ENCODE data around the gene CENPT.

The CENPT gene, protein sequence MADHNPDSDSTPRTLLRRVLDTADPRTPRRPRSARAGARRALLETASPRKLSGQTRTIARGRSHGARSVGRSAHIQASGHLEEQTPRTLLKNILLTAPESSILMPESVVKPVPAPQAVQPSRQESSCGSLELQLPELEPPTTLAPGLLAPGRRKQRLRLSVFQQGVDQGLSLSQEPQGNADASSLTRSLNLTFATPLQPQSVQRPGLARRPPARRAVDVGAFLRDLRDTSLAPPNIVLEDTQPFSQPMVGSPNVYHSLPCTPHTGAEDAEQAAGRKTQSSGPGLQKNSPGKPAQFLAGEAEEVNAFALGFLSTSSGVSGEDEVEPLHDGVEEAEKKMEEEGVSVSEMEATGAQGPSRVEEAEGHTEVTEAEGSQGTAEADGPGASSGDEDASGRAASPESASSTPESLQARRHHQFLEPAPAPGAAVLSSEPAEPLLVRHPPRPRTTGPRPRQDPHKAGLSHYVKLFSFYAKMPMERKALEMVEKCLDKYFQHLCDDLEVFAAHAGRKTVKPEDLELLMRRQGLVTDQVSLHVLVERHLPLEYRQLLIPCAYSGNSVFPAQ

DNA sequence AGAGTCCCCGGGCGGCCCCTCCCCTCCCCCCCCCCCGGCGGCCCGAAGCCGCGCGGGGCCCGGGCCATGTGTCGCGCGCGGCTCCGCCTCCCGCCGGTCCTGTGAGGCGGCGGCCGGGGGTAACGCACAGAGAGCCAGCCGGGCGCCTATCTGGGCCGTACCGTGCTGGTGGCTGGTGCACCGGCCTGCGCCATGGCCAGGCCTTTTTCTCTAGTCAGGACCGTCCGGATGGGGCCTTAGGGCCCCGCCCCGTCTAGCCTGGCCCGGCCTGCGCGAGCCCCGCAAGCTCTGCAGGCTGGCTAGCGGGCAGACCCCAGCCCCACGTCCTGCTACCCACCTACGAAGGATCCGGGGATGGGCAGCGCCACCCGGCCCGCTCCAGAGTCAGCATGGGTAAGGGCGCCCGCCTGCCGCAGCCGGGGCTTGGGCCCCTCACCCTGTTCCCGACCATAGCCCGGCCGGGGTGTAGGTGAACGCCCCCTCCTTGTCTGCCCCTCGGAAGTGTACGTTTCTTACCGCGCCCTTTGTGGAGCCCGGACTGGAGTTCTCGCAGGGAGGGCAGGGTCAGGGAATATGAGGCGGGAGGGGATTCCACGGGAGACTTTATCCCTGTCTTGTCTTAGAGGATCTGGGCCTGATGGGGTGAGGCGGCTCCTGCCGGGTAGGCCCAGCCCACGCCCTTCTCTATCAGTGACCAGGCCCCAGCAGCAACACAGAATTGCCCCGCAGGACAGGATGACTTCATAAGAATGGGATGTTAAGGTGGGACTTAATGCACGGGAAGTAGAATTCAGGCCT, at the start of gene CENPT:
Gene CENPT (minus strand): TSS at position 630 of the 798 bp plus-strand sequence. CDS start 13,834 bp downstream, outside the sequence.
- peak within 1 kb of the TSS; percentile 93 for H3K4me3 ChIP-seq (ENCODE audit: low read depth, low read length)
- TF ChIP-seq, protein P1, sequence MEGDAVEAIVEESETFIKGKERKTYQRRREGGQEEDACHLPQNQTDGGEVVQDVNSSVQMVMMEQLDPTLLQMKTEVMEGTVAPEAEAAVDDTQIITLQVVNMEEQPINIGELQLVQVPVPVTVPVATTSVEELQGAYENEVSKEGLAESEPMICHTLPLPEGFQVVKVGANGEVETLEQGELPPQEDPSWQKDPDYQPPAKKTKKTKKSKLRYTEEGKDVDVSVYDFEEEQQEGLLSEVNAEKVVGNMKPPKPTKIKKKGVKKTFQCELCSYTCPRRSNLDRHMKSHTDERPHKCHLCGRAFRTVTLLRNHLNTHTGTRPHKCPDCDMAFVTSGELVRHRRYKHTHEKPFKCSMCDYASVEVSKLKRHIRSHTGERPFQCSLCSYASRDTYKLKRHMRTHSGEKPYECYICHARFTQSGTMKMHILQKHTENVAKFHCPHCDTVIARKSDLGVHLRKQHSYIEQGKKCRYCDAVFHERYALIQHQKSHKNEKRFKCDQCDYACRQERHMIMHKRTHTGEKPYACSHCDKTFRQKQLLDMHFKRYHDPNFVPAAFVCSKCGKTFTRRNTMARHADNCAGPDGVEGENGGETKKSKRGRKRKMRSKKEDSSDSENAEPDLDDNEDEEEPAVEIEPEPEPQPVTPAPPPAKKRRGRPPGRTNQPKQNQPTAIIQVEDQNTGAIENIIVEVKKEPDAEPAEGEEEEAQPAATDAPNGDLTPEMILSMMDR (conservative IDR thresholded peaks at IDR 0.05; ENCODE audit: low read depth, low read length): no peak
- peak; percentile 70 for DNase-seq (ENCODE audit: low read depth)

DNA sequence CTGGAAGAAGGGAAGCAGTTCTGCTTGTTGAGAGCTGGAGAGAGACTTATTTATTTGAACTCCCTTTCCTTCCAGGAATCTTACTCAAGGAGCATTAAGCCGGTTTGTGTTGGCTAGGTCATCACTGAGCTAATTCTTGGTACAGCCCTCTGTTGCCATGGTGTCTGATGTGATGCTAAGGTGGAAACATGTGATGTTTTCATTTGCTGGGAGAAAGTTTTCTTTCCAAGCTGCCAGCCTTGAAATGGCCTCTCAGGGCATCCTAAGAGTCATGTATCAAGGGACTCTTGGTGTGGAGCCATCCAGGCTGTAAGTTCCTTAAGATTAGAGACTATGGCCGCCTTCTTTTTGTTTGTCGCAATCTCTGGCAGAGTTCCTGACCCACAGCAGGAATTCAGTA, 49.7 kb upstream of the CENPT start:
- peak; percentile 82 for DNase-seq (ENCODE audit: low read depth)
- TF ChIP-seq, protein P1 (conservative IDR thresholded peaks at IDR 0.05; ENCODE audit: low read depth, low read length): no peak
- no peak overlapping the region for H3K4me3 ChIP-seq (ENCODE audit: low read depth, low read length)

DNA sequence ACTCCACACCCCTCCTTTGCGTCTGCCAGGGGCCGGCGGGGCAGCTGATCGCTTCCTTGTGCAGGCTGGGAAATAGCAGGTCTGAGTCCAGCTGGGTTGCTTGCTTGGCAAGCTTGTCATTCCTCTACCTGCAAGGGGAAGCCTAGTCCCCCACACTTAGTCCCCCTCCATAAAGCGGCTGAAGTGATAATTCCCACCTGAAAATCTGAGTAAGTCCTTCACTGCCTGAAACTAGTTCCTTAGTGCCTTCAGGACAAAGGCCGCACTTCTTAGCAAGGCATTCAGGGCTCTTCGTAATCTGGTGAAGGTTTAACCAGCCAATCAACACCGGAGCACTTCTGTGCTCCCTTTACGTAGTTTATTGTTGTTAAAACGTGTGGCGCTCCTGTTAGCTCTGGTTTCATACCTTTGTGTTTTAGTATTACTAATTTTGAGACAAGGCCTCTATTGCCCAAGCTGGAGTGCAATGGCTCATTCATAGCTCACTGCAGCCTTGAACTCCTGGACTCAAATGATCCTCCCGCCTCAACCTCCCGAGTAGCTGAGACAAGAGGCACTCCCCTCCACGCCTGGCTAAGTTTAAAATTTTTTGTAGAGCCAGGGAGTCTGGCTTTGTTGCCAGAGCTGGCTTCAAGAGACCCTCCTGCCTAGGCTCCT, 46.4 kb upstream of the CENPT start:
- DNase-seq (ENCODE audit: low read depth): no peak
- peak overlapping the region; percentile 91 for H3K4me3 ChIP-seq (ENCODE audit: low read depth, low read length)
- TF ChIP-seq, protein P1 (conservative IDR thresholded peaks at IDR 0.05; ENCODE audit: low read depth, low read length): no peak

DNA sequence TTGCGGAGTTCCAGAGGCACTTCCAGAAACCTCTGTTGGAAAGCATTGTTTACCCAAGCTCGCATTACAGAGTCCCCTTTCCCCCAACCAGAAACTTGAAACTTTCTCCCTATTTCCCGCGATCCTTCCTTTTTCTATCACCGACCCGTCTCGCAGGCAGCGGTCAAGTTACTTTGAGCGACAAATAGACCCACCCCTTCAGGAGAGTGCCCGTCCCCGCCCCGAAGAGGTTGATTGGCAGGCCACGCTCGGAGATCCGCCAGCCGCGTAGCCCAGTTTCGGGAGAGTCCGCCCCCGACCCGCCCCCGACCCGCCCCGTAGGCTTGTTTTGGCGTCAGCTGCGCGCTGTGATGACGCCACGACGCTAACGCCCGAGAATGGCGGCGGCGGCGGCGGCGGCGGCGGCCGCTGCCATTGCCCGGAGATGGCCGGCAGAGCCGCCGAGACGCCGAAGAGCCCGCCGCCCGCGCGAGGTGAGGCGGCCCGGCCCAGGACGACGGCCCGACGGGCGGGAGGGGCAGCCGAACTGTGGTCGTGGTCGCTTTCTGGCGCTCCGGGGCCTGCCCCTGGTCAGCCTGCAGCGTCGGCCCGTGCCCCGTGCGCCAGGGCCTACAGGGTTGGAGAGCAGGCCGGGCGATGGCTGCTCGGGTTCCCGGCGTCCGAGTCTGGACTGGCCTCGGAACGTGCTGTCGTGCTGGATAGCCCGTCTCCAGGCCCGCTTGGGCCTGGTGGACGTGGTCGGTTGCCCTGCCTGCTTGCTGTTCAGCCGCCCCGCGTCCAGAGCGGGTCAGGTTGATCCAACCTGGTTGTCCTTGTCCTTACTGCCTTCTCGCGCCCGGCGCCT, 45.6 kb upstream of the CENPT start, which contains the start of gene PSKH1:
Gene PSKH1 (plus strand): TSS at position 356 of the 844 bp plus-strand sequence. CDS start 15,496 bp downstream, outside the sequence.
- peak within 1 kb of the TSS; percentile 91 for H3K4me3 ChIP-seq (ENCODE audit: low read depth, low read length)
- DNase-seq (ENCODE audit: low read depth): peak; percentile 96
- TF ChIP-seq, protein P1 (conservative IDR thresholded peaks at IDR 0.05; ENCODE audit: low read depth, low read length): no peak

DNA sequence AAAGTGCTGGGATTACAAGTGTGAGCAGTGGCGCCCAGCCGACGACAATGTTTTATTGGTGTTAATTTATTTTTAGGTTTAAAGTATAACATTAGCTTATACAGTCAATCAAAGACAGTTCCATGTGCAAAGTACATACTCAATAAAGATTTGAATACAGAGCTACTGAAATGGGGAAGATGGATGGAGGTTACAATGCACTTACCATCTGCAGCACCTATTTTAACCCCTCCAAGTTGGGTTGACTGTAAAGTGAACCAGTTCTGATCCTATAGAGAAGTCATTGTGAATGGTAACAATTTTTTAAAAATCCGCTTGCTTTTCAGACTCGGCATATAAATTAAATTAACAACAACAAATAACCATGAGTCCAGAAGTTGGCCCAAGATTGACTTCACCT, 44.9 kb upstream of the CENPT start:
- TF ChIP-seq, protein P1 (conservative IDR thresholded peaks at IDR 0.05; ENCODE audit: low read depth, low read length): no peak
- no peak for DNase-seq (ENCODE audit: low read depth)
- H3K4me3 ChIP-seq (ENCODE audit: low read depth, low read length): peak overlapping the region; percentile 53

DNA sequence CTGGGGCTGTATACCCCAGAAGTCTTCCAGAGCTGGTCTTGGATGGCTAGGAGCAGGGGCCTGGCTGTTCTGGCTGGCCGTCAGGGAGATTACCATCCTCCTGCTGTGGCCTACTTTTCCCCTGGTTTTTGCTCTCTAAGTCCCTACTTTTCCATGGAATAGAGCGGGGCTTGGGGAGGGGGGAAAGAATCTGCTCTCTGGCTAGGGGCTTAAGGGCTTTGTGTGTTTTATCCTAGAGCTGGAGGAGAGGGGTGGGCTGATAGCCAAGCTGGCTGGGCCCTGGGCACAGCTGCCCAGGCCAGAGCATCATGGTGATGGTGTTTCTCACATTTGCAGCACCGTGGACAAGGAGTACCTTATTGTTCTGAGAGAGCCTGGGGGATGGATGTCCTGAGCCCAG, 40.8 kb upstream of the CENPT start:
- no peak for DNase-seq (ENCODE audit: low read depth)
- TF ChIP-seq, protein P1 (conservative IDR thresholded peaks at IDR 0.05; ENCODE audit: low read depth, low read length): no peak
- no peak overlapping the region for H3K4me3 ChIP-seq (ENCODE audit: low read depth, low read length)
